ENCODE data around the gene TSC22D2.
A peak's percentile ranks its signal among the peaks of the same experiment; 100 is the strongest.

Gene TSC22D2

DNA sequence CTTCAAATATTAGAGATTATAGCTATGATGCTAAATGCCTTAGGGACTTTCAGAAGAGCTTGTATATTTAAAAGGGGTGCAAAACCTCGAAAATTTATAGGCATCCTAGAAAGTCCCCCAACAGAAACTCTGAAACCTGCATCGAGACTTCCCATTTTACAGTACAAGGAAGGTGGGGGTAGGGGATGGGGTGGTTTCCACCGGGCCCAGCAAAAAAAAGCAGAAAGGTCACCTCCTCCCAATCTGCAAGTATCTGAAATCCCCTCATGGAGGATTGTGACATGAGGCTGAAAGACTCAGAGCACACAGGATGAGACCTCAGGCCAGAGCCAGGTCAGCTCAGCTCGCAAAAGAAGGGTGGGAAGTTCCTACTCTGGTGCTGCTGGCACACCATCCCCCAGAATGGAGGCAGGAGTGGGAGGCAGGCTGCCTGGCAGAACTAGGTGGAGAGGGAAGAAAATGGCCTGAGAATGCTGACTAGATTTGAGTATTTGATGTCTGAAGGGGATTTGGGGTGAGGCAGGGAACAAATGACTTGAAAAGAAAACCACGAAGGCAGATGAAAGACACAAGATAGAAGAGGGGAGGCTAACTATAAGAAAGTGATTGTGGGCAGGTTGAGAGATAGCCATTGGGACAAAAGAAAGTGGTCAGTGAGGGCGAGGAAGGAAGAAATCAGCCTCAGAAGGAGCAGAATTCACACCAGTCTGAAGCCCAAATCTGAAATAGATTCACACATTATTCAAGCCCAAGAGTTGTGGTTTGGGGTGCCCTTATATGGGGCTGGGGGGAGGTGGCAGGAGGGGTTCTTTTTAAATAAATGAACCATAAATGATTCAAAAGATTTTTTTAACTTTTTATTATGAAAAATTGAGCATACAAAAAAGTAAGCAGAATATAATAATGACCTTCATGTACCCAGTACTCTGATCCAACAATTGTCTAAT is 22.5 kb upstream of the TSC22D2 start:
- no peak for DNase-seq

DNA sequence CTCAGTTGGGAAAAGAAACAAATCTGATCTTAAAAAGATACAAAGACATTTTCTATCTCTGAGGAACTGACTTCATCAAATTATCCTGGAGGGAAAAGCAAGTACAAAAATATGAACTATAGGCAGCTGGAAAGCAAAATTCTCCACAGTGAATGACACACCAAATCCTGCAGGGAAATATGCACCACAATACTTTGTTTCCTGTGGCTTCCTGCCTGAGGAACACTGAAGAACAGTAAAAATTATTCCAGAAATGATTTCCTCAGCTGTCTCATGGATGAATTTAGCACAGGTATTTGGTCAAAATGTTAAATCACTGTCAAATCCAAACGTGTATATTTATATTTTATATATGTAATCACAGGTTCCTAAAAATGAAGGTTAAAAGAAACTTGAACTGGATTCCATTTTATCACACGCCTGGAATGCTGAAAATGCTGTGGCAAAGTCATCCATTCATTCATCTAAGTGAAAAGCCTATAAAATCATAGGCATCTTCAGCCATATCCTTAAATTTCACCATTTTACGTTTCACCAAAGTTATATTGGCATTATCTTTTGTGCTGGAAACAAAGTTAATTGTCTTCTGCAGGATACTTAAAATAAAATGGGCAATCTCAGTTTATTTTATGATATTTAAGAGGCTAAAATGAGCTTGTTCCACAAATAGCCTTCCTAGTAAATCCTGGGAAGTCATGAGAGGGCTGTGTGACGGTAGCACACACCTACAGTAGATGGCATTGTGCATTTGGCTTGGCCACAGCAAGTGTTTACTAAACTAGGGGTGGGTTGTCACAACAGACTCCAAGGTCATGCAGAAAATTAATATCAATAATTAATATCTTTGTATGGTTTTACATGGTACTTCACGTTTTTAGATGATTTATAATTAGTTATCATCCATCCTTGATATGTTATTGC is 19.3 kb upstream of the TSC22D2 start:
- no peak for DNase-seq

DNA sequence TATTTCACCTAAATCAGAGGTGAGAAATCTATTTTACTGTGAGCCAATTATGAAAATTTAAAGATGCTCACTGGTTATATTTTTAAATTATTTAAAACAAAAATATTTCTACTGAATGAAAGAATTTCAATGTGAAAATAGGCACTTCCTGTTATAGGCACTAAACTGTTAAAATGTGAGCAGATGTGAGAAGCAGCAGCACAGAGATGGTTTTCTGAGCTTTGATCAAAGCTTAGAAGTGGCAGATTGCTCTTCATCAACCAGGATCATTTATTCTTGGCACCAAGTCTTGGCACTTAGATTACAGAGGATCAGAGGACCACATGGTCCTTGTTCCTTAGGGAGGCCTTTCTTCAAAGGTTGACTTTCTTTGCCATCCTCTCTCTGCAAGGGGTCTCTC is 18.0 kb upstream of the TSC22D2 start:
- DNase-seq: no peak

DNA sequence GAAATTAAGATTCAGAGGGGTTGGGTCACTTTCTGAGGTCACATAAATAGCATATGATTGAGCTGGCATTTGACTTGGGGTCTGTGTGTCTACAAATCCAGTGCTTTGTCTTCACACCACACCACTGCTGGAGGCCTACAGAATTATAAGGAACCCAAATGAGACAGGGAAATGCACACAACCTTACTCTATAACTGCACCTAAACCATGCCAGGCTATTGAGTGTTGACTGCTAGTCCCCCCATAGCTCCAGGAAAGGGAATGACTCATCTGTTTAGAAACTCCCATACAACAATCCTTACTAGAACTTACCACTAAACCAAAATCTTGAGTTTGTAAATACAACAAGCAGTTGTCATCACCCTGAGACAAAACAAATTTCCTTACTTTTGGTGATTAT is 16.9 kb upstream of the TSC22D2 start:
- DNase-seq: no peak

DNA sequence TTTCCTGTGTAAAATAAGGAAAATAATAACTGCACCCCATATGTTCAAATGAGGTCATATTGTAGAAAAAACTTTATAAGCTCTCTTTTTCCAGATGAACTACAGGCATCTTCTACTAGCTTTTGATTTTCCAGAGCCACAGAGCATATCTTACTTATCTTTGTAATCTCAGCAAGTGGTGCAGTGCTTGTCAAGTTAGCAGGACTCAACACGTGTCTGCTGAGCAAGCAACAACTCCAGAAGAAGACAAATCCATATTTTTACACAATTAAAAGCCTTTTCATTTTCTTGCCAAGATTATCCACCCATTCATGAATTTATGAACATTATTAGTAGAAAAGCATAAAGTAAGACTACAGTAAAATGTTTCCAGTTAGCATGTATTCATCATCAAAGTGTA is 14.4 kb upstream of the TSC22D2 start:
- DNase-seq: no peak

DNA sequence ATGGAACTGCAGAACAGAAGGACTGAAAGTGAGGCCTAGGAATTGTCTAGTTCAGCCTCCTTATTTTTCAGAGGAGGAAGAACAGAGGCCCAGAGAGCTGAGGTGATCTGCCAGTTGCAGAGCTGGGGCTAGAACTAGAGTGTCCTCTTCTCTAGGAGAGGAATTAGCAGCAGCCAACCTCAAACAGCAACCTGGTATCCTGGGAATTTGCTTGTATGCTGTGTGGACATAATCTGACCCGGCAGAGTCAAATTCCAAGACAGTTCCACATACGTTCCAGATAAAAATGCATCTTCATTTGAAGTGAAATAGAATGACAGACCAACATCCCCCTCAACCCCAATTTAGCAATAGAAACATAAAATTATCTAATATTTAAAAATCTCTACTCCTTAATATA is 13.5 kb upstream of the TSC22D2 start:
- no peak for DNase-seq

DNA sequence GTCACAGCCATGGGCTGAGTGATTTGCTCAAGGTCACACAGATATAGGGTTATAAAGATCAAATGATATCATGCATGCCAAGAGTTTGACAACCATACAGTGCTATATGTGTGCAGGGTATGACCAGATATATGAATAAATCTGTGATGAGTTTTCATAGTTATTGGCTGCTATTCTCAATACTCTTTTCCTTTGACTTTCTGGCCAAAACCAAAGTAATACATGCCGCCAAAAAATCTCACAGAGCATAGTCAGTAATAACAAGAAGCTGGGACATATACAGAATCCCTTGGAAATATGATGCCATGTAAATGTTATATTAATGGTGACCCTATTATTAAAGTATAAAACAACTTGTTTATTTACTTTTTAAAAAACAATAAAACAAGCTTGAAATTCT is 11.6 kb upstream of the TSC22D2 start:
- DNase-seq: no peak

DNA sequence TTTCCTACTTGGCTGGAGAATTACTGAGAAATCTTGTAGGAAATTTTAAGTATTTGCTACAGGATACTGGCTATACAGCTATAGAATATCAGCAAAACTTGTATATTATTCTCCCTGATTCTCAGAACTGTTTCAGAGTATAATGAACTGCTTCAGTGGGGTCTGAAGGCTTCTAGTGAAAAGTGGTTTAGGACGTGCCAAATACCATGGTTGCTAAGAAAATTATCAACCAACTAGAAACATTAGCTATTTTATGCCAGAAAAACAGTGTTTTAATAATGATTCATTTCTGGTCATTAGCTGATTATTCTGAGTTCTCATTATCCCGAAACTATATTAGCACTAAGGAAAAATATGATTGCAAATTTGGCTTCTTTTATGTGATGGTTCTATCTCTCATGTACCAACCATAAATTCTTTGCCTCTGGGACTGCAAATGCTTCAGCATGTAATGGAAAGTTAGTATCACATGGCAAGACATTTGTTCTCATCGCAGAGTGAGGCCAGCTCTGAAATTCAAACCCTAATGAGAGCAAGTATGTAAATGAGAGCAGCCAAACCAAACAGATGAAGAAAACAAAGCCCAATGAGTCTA is 11.0 kb upstream of the TSC22D2 start:
- DNase-seq: no peak

DNA sequence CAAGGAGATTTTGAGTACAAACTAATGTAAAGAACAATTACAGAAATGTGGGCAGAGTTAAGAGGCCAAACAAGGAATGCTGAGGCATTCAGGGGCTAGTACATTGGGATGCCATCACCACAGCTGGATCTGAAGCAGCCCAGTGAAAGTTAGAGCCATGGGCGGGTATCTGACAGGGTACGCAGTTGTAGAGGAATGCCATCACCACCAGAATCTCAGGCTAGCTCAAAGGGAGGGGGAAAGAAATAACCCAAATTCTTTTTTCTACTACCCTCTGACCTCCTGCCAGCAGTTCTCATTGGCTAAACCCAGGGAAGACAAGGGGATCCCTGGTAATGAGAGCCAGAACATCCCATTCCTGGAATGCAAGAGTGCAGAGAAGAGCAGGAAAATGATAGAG is 9.0 kb upstream of the TSC22D2 start:
- no peak for DNase-seq

DNA sequence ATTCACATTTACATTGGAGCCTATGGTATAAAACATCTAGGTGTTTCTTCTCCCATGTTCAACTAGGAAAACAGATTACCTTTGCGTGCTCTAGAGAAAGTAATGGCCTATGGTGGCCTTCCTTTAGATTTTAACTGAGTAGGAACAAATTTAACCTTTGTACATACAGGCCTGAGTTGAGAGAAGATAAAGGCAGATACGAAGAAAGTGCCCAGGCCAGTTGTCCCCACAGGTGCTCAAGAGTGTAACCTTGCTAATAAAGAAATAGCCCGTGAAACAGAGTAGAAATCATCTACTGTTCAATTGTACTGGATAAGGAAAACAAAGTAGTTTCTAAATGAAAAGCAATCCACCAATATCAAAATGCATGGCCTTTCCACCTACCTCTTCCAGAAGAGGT is 6.8 kb upstream of the TSC22D2 start:
- no peak for DNase-seq

DNA sequence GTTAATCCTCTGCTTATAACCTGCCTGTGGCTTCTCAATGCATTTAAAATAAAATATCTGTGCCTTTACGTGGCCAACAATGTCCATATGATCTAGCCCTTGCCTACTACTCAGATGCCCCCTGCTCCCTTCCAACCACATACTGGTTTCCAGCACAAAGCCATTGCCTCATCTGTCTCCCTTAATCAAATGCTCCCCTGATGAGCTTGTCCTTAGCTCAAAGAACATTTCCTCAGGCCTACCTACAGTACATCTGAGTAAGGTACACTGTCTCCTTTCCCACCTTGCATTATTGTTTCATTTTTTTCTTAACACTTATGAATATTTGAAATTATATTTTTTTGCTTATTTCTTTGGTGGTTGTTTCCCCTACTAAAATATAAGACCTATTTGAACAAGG is 5.9 kb upstream of the TSC22D2 start:
- no peak for DNase-seq

DNA sequence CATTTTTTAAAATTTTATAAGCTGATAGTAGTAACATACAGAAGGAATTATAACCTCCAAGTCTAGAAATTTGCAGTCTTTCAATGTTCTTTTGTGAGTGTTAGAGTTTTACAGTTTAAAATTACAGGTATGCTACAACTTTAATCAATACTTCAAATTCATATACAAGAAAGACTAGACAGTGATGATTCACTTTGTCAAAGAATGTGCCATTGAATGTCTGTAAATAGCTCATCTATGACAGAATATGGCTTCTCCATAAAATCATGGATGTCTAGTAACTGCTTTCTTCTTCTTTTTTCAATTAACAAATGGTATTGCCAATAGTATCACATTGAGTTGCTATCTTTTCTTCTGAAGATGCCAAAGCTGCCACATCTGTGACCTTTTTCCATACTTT is 4.1 kb upstream of the TSC22D2 start:
- DNase-seq: no peak

DNA sequence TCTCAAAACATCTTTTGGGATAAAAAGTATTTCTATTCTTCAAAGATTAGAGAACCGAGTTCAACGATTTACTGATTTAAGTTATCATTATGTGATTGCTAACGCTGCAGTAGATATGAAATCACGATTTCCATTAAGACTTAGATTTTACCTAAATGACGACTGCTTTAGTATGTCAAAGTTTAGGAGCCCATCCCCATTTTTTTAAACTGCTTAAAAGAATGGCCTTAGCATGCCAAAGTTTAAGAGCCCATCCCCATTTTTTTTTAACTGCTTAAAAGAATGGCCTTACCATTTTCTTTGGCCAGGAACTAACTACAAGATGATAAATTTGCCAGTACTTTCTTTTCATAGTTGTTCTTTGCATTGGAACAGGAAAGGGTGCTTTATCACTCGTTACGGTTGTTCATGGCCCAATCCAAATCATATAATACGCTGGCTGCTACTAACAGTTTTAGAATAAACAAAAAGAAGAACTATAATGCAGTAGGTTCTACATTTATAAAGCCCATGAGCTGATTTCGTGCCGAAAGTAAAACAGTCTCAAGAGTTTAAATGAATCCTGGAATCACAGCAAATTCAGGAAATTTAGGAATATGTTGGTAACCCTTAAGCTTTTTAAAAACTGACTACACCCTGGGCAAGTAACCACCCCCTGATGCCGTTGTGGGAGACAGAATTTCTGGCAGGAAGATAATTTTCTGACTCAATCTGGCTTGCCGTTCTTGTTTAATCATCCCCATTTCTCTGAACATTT is 869 bp upstream of the TSC22D2 start:
- DNase-seq: peak; percentile 5 to 63

DNA sequence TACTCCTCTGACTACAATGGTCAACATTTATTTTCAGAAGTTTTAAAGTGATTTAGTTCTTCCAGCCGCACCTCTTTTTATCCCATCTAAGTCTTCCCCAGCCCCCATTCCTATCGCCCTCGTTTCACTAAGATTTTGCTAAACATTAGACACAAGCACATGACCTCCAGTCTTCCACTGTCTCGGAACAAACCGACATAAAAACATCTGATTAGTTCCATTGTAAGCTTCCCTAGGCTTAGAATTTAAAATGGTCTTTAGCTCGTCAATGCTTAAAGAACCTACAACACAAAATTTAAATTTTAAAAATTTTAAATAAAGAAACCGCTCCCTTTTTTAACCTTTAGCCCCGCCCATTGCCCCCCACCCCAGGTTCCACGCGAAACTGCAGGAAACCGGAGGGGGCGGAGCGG is 284 bp upstream of the TSC22D2 start:
- DNase-seq: peak; percentile 80 to 88

DNA sequence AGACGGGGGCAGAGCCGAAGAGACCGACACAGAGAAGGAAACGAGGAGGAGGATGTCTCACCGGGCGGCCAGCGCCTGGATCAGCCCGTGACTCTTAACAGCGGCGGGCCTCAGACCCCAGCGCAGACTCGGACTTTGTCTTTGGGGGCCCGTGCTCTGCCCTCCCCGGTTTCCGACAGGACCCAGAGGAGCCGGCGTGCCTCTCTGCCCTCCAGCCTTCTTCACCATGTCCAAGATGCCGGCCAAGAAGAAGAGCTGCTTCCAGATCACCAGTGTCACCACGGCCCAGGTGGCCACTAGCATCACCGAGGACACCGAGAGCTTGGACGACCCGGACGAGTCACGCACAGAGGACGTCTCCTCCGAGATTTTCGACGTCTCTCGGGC is 1.0 kb downstream of the TSC22D2 start:
- DNase-seq: no peak

DNA sequence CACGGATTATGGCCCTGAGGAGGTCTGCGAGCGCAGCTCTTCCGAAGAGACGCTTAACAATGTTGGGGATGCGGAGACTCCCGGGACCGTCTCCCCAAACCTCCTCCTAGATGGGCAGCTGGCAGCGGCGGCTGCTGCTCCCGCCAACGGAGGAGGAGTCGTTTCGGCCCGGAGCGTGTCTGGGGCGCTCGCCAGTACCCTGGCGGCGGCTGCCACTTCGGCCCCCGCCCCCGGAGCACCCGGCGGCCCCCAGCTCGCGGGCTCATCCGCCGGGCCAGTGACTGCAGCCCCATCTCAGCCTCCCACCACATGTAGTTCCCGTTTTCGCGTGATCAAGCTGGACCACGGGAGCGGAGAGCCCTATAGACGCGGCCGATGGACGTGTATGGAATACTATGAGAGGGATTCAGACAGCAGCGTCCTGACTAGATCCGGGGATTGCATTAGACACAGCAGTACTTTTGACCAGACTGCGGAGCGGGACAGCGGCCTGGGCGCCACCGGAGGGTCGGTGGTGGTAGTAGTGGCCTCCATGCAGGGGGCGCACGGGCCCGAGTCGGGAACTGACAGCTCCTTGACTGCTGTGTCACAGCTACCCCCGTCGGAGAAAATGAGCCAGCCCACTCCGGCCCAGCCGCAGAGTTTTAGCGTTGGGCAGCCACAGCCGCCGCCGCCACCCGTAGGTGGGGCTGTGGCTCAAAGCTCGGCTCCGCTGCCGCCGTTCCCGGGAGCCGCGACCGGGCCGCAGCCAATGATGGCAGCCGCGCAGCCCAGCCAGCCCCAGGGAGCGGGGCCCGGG is 1.6 kb downstream of the TSC22D2 start:
- DNase-seq: peak; percentile 68 to 69

DNA sequence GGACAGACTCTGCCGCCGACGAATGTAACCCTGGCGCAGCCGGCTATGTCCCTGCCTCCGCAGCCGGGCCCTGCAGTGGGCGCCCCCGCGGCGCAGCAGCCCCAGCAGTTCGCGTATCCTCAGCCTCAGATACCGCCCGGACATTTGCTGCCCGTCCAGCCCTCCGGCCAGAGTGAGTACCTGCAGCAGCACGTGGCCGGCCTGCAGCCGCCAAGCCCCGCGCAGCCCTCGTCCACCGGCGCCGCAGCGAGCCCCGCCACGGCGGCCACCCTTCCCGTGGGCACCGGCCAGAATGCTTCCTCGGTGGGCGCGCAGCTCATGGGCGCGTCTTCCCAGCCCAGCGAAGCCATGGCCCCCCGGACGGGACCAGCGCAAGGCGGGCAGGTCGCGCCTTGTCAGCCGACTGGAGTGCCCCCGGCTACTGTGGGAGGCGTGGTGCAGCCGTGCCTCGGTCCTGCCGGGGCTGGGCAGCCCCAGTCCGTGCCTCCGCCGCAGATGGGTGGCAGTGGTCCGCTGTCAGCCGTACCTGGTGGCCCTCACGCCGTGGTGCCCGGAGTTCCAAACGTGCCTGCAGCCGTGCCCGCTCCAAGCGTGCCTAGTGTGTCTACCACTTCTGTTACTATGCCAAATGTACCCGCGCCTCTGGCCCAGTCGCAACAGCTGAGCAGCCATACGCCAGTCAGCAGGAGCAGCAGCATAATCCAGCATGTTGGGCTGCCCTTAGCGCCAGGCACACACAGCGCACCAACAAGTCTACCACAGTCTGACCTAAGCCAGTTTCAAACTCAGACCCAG is 2.4 kb downstream of the TSC22D2 start:
- peak; percentile 24 to 45 for DNase-seq

DNA sequence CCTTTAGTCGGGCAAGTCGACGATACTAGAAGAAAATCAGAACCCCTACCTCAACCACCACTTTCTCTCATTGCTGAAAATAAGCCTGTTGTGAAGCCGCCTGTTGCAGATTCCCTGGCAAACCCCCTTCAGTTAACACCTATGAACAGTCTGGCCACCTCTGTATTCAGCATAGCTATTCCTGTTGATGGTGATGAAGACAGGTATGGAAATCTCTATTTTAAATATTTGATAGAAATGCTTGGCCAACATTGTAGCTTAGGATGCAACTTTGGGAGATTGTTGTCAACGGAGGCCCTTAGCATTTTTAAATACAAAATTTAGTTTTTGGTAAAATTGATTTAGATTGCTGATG is 3.0 kb downstream of the TSC22D2 start:
- DNase-seq: no peak

DNA sequence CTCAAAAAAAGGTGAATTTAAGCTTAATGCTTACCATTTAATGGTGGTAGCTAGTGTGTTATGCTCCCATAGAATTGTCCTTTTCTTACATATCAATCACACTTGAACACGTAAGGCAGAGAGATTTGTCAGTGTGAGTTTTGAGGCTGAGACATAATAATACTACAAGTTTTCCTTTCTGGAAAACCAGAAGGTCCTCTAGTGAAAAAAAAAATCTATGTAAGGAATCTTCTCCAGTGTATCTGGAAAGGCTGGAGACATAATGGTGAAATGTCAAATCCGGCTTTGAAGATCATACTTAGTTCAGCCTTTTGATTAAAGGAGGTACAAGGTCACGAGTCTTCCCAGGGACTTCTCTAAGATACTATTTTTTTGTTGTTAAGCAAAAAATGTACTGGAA is 3.4 kb downstream of the TSC22D2 start:
- DNase-seq: peak in 1 of 2 experiments; percentile 16

DNA sequence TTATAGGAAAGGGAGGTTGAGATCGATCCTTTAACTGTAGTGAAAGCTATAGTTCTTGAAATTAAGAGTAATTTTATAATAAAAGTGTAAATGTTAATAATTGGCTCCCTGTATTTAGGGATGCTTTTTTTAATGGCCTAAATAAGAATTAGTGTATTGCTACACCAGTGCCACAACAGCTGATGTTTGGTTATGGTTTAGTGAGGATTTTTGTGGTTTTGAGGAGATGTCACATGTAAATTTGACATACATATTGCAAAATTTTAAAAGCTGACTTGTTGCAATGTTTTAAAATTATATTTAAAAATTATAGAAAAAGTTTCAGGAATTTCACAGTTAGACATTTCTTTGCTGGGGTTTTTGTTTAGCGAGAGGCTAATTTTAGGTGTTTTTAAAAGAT is 3.9 kb downstream of the TSC22D2 start:
- no peak for DNase-seq

Measured in Kasumi-1 (cell line).